CD14-positive monocyte (primary cell): ENCODE data around the gene TRDN. TPM values are rescaled to one million over a fixed set of nuclear protein-coding genes. Genes with fewer than 3 reads are reported as not detected.

Experiments
- DNase-seq, 3 donors: peaks; one replicate each; pipeline ENCODE4 v3.0.0-alpha.2; 2011 to 2022
- H2AFZ ChIP-seq: 2 replicates; pipeline ENCODE4 v1.6.0; 2012; ENCODE audit warnings: mild to moderate bottlenecking, low read depth, low read length, inconsistent platforms; ENCODE audit not compliant: insufficient read depth, poor library complexity, severe bottlenecking
- H3K27ac ChIP-seq, 2 donors: 1 replicate in 1 of 2; 2 replicates in 1 of 2; pipeline ENCODE4 v1.5.1; 2012 to 2013; ENCODE audit warnings: low read length in 2 of 2, control low read depth in 1 of 2, inconsistent platforms in 1 of 2, low read depth in 1 of 2, mild to moderate bottlenecking in 1 of 2
- H3K27me3 ChIP-seq, 2 donors: one replicate each; pipeline versions ENCODE4 v1.6.0 to v1.6.1; 2011 to 2013; ENCODE audit warnings: low read length in 2 of 2; ENCODE audit not compliant: control insufficient read depth in 2 of 2, insufficient read depth in 2 of 2
- H3K36me3 ChIP-seq, 2 donors: replicated peaks in 1 of 2; 1 replicate in 1 of 2; 2 replicates in 1 of 2; pipeline versions ENCODE4 v1.5.1 to v1.6.1; 2012 to 2013; ENCODE audit warnings: low read length in 2 of 2, control low read depth in 1 of 2, inconsistent platforms in 1 of 2, mild to moderate bottlenecking in 1 of 2; ENCODE audit not compliant: insufficient read depth in 2 of 2, control insufficient read depth in 1 of 2
- H3K4me1 ChIP-seq, 2 donors: 1 replicate in 1 of 2; 2 replicates in 1 of 2; pipeline versions ENCODE4 v1.5.1 to v1.6.1; 2012 to 2013; ENCODE audit warnings: low read length in 2 of 2, control low read depth in 1 of 2, inconsistent platforms in 1 of 2, mild to moderate bottlenecking in 1 of 2, moderate library complexity in 1 of 2; ENCODE audit not compliant: insufficient read depth in 2 of 2, control insufficient read depth in 1 of 2
- H3K4me2 ChIP-seq: replicated peaks from 2 replicates; pipeline ENCODE3; 2012; ENCODE audit warnings: low read length, moderate library complexity, mild to moderate bottlenecking; ENCODE audit not compliant: poor library complexity, severe bottlenecking; ENCODE audit errors: extremely low read depth
- H3K4me3 ChIP-seq, 3 experiments: fragments of 200-600 bp in 1 of 3; sonication (generic) in 1 of 3; replicated peaks in 1 of 3; 1 replicate in 2 of 3; 2 replicates in 1 of 3; pipeline ENCODE4 v1.5.1; 2011 to 2013; ENCODE audit warnings: low read length in 3 of 3, mild to moderate bottlenecking in 3 of 3, control low read depth in 2 of 3, low read depth in 2 of 3, inconsistent platforms in 1 of 3, moderate library complexity in 1 of 3
- H3K79me2 ChIP-seq: 2 replicates; pipeline ENCODE4 v1.6.0; 2012; ENCODE audit warnings: mild to moderate bottlenecking, control low read depth, inconsistent platforms, low read length, moderate library complexity; ENCODE audit not compliant: insufficient read depth
- H3K9ac ChIP-seq: 2 replicates; pipeline ENCODE4 v1.6.0; 2017; ENCODE audit warnings: low read length, mild to moderate bottlenecking; ENCODE audit not compliant: insufficient read depth, poor library complexity, severe bottlenecking
- H3K9me3 ChIP-seq, 2 donors: replicated peaks in 1 of 2; 1 replicate in 1 of 2; 2 replicates in 1 of 2; pipeline versions ENCODE4 v1.5.1 to v1.6.1; 2012 to 2013; ENCODE audit warnings: low read length in 2 of 2, control low read depth in 1 of 2; ENCODE audit not compliant: control insufficient read depth in 1 of 2, insufficient read depth in 1 of 2
- H4K20me1 ChIP-seq: 2 replicates; pipeline ENCODE4 v1.6.0; 2012; ENCODE audit warnings: mild to moderate bottlenecking, low read length, control low read depth, moderate library complexity; ENCODE audit not compliant: insufficient read depth
- H3K27ac Mint-ChIP-seq, 7 donors: one replicate each; pipeline ENCODE4 v1.8.0; 2020; ENCODE audit warnings: mild to moderate bottlenecking in 7 of 7, mixed read lengths in 7 of 7, moderate library complexity in 6 of 7, inconsistent platforms in 2 of 7
- H3K27me3 Mint-ChIP-seq, 3 donors: one replicate each; pipeline ENCODE4 v1.8.0; 2021 to 2022; ENCODE audit warnings: low read depth in 3 of 3, mild to moderate bottlenecking in 3 of 3, mixed read lengths in 3 of 3, moderate library complexity in 3 of 3, inconsistent platforms in 1 of 3
- H3K36me3 Mint-ChIP-seq, 2 donors: one replicate each; pipeline ENCODE4 v1.8.0; 2020; ENCODE audit warnings: mixed read lengths in 2 of 2, inconsistent platforms in 1 of 2, mild to moderate bottlenecking in 1 of 2
- H3K4me1 Mint-ChIP-seq: one replicate; pipeline ENCODE4 v1.8.0; 2020; ENCODE audit warnings: mild to moderate bottlenecking, mixed read lengths
- H3K4me3 Mint-ChIP-seq, 2 donors: one replicate each; pipeline ENCODE4 v1.8.0; 2020; ENCODE audit warnings: mild to moderate bottlenecking in 2 of 2, mixed read lengths in 2 of 2, moderate library complexity in 1 of 2
- H3K9me3 Mint-ChIP-seq, 7 donors: one replicate each; pipeline ENCODE4 v1.8.0; 2020 to 2022; ENCODE audit warnings: mixed read lengths in 7 of 7, mild to moderate bottlenecking in 6 of 7, moderate library complexity in 6 of 7, inconsistent platforms in 2 of 7
- WGBS: methylation state at CpG from one replicate; pipeline ENCODE4 v1.1.5; 2013; ENCODE audit warnings: missing lambda C conversion rate; ENCODE audit not compliant: insufficient coverage; 5-methylcytosine and 5-hydroxymethylcytosine counted together
- intact Hi-C, 2 donors: fragments of 100-400 bp; cut with micrococcal nuclease; formaldehyde crosslinking; loops; one replicate each; pipeline versions ENCODE4 v1.15.0 to v1.15.1; 2023
- polyA plus RNA-seq, 3 donors: library from polyadenylated mRNA; depleted of rRNA in 1 of 3; unstranded in 2 of 3; stranded (reverse) in 1 of 3; fragments of 300-500 nt in 2 of 3; fragments of >200 nt in 1 of 3; fragmentation: Illumina TruSeq in 2 of 3; gene quantifications; 1 replicate in 2 of 3; 2 replicates in 1 of 3; pipeline ENCODE4 v1.2.3, GENCODE V29; 2012 to 2021
- TF ChIP-seq, protein P1 (sequence below): fragments of 200-600 bp; IDR thresholded peaks from one replicate; pipeline ENCODE4 v1.8.0; 2022; ENCODE audit warnings: antibody characterized with exemption, mild to moderate bottlenecking

Gene TRDN
- polyA plus RNA-seq, 3 donors: not detected

DNA sequence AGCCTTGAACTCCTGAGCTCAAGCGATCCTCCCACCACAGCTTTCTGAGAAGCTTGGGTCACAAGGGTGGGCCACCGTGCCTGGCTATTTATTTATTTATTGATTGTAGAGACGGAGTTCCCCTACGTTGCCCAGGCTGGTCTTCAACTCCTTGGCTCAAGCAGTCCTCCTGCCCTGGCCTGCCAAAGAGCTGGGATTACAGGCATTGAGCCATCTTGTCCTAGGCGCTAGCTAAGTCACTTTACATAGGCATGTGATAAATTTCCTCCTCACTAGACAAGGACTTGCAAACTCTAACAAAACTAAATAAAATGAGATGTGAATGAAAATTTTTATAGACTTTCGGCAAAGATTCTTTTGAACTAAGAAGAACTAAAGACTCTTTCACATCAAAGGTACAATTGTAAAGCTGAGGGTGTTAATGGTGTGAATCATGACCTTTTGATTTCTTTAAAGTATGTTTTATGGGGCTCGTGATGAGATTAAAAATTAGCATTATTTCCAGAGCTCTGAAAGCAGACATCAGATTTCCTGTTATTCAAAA, 428.7 kb downstream of the TRDN start:
- H3K4me1 ChIP-seq: no peaks in the 10 kb centered on the region
- Mint-ChIP-seq H3K4me1 (no peaks in the 10 kb centered on the region), H3K27me3 (no peaks in the 10 kb centered on the region), H3K9me3 (peaks cover 0 to 5% (median 2%) of the 10 kb centered on the region in 7 donors), H3K4me3 (no peak overlapping the region), H3K36me3 (no peaks in the 10 kb centered on the region), H3K27ac (no peak overlapping the region)
- H3K9ac ChIP-seq: no peak overlapping the region
- no peak overlapping the region for H2AFZ ChIP-seq
- H3K9me3 ChIP-seq: no peaks in the 10 kb centered on the region
- no peak for DNase-seq
- H3K27ac ChIP-seq: no peak overlapping the region
- H3K27me3 ChIP-seq: no peaks in the 10 kb centered on the region
- intact Hi-C loops: no loop called here
- TF ChIP-seq, protein P1, sequence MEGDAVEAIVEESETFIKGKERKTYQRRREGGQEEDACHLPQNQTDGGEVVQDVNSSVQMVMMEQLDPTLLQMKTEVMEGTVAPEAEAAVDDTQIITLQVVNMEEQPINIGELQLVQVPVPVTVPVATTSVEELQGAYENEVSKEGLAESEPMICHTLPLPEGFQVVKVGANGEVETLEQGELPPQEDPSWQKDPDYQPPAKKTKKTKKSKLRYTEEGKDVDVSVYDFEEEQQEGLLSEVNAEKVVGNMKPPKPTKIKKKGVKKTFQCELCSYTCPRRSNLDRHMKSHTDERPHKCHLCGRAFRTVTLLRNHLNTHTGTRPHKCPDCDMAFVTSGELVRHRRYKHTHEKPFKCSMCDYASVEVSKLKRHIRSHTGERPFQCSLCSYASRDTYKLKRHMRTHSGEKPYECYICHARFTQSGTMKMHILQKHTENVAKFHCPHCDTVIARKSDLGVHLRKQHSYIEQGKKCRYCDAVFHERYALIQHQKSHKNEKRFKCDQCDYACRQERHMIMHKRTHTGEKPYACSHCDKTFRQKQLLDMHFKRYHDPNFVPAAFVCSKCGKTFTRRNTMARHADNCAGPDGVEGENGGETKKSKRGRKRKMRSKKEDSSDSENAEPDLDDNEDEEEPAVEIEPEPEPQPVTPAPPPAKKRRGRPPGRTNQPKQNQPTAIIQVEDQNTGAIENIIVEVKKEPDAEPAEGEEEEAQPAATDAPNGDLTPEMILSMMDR: no peak
- no peak overlapping the region for H3K4me3 ChIP-seq
- H3K79me2 ChIP-seq: no peaks in the 10 kb centered on the region
- H4K20me1 ChIP-seq: no peaks in the 10 kb centered on the region
- no peaks in the 10 kb centered on the region for H3K36me3 ChIP-seq
- WGBS: 96% methylated on average over 3 of the region's 7 CpGs
- H3K4me2 ChIP-seq: no peak overlapping the region

DNA sequence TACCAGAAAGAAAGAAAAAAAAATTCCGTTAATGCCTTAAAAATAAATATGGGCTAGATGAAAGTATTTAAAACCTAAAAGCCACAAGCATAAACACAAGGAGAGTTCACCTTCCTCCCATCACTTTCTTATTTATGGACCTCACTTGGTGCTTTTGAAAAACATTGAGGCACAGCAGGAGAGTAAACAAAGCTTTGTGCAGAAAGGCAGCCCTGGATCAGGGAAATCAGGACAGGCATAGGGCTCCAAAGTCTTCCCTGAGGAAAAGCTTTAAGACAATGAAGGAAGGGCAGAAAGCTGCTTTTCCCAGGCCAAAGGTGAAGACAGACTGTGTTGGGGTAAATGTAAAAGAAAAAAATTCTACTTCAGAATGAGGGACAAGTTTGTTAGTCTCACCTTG, 432.8 kb downstream of the TRDN start:
- H3K27me3 ChIP-seq: no peaks in the 10 kb centered on the region
- no peaks in the 10 kb centered on the region for H3K27me3 Mint-ChIP-seq
- intact Hi-C loops: no loop called here
- no peak for DNase-seq
- peaks cover 5 to 7% of the 10 kb centered on the region in 2 donors for H3K9me3 ChIP-seq
- no peak overlapping the region for H3K4me3 ChIP-seq
- H3K9me3 Mint-ChIP-seq: peaks cover 2 to 15% (median 7%) of the 10 kb centered on the region in 7 donors
- no peaks in the 10 kb centered on the region for H3K79me2 ChIP-seq
- H3K36me3 Mint-ChIP-seq: no peaks in the 10 kb centered on the region
- TF ChIP-seq, protein P1: no peak
- WGBS: no CpG with 5 or more reads among the region's 1 CpG
- no peaks in the 10 kb centered on the region for H3K36me3 ChIP-seq
- H2AFZ ChIP-seq: no peak overlapping the region
- H3K4me3 Mint-ChIP-seq: no peak overlapping the region
- H3K4me2 ChIP-seq: no peak overlapping the region
- no peaks in the 10 kb centered on the region for H3K4me1 ChIP-seq
- H3K27ac ChIP-seq: no peak overlapping the region
- no peak overlapping the region for H3K9ac ChIP-seq
- H3K27ac Mint-ChIP-seq: no peak overlapping the region
- no peaks in the 10 kb centered on the region for H3K4me1 Mint-ChIP-seq
- H4K20me1 ChIP-seq: no peaks in the 10 kb centered on the region
